Right cardiac atrium (tissue), 5 donors: Measurements from ENCODE around the gene PPFIA3. TPM values are rescaled to one million over a fixed set of nuclear protein-coding genes. Genes with fewer than 3 reads are reported as not detected.

Source experiments
- ATAC-seq, 2 donors: fragments of 200-7000 bp; cut with Tn5 transposase; one replicate each; pipeline versions ENCODE4 v1.8.0 to v1.9.1; 2020; ENCODE audit warnings: moderate library complexity in 2 of 2, mild to moderate bottlenecking in 1 of 2
- DNase-seq, 3 donors: peaks; one replicate each; pipeline ENCODE4 v3.0.0-alpha.2; 2020
- H3K27ac ChIP-seq: one replicate; pipeline ENCODE4 v1.5.1; 2013; ENCODE audit warnings: mild to moderate bottlenecking, low read length, control low read depth, moderate library complexity
- H3K27me3 ChIP-seq: one replicate; pipeline ENCODE4 v1.6.1; 2013; ENCODE audit not compliant: control insufficient read depth, insufficient read depth
- H3K4me1 ChIP-seq: one replicate; pipeline ENCODE4 v1.6.1; 2013; ENCODE audit warnings: low read length; ENCODE audit not compliant: control insufficient read depth, insufficient read depth
- H3K4me3 ChIP-seq: one replicate; pipeline ENCODE4 v1.5.1; 2013; ENCODE audit warnings: low read length, control low read depth
- H3K9me3 ChIP-seq: one replicate; pipeline ENCODE4 v1.6.1; 2013; ENCODE audit warnings: low read length; ENCODE audit not compliant: control insufficient read depth
- WGBS: extraction: QIAGEN DNeasy Blood & Tissue Kit; methylation state at CpG from one replicate; pipeline ENCODE4 v1.1.7; 2013; 5-methylcytosine and 5-hydroxymethylcytosine counted together
- intact Hi-C, 4 donors: fragments of 100-400 bp; cut with DNase I; formaldehyde crosslinking; loops; one replicate each; pipeline versions ENCODE4 v1.11.0 to v1.14.0; 2022 to 2023
- polyA plus RNA-seq: library from polyadenylated mRNA; stranded (reverse); fragments of 200-250 nt; gene quantifications from one replicate; pipeline ENCODE4 v1.2.3, GENCODE V29; 2013
- total RNA-seq, 4 donors: library from RNA; stranded (reverse); fragmentation: NEBNext Ultra II Directional; extraction: Animal tissue kit (Norgen Biotek cat#: 25700); gene quantifications; one replicate each; pipeline ENCODE4 v1.2.1, GENCODE V29; 2021
- donor health status: healthy with polysubstance abuse.
- donor health status: DM: no; HTN: yes; CAD: no.
- donor health status: DM: no; HTN: no; CAD: no.
- donor health status: DM: no; HTN: yes; CAD: no; lungs with severe emphysema.
- donor health status: DM: yes; HTN: yes; CAD: no.

The PPFIA3 gene
- total and polyA plus RNA-seq, 5 donors = 9.5 to 13.2 (median 11.3) TPM

DNA sequence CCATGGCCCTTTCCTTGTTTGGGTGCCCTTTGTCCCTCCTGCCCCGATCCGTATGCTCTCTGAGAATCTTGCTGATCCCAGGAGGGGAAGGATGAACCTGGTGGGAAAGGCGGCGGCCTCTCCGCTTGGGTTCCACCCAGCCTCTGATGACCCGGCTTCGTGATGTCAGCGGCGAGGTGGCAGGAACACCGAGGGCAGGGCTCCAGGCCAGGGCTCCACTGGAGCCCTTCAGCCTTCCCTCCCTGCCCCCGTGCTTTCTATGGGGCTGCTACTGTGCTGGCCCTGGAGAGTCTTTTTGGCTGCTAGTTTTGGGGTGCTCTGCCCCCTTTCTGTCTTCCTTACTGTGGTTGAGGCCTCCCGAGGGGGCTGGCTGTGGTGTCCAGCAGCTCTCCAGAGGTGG is 17.0 kb upstream of the PPFIA3 start:
- Histone ChIP-seq H3K27me3 (no peaks in the 10 kb centered on the region), H3K4me1 (no peaks in the 10 kb centered on the region), H3K27ac (no peak overlapping the region), H3K4me3 (no peak overlapping the region), H3K9me3 (no peaks in the 10 kb centered on the region)
- ATAC-seq (no peak), DNase-seq (peak in 1 of 3 donors; percentile 35)
- WGBS = 86% methylated on average over 12 of the region's 12 CpGs
- intact Hi-C loops = loop anchor here in 1 of 4 donors (10.0 kb wide), 1 partner anchor 92 kb away; no protein-coding TSS in a partner anchor

DNA sequence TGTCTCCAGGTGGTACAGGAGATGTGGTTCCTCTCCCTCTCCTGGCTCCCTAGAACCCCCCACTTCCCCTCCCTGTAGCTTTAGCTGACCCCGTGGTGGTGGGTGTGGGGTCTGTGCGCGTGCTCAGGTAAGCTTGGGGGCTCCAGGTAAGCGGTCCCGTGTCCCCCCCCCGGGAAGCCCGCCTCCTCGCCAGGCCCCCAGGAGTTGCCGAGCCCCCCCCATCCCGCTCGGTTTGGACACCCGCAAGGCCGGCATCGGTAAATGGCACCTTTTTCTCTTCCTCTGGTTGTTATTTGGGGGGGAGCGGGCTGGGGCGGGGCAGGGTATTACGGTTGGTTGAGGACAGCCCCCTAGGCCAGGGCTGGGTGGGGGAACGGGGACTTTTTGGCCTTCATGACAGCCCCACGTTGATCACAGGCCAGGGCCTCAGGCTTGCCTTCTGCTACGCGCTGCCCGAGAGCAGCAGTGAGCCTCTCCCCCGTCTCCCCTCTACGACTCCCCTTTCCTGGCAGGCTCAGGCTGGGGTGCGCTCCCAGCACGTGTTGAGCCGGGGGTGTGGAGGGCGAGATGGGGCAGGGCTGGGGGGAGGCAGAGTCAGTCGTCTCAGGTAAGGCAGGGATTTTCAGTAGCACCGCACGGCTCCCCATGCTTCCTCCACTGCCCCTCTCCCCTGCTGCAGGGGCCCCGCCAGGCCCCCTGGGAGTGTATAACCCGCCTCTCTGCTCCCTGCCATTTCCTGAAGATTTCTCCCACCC is 15.8 kb upstream of the PPFIA3 start:
- H3K27me3 ChIP-seq = no peaks in the 10 kb centered on the region
- H3K4me3 ChIP-seq = no peak overlapping the region
- WGBS = 81% methylated on average over 33 of the region's 33 CpGs
- H3K27ac ChIP-seq = no peak overlapping the region
- ATAC-seq (no peak), DNase-seq (peak in 2 of 3 donors; percentile 51 to 58)
- H3K9me3 ChIP-seq = no peaks in the 10 kb centered on the region
- intact Hi-C loops = loop anchor here in 1 of 4 donors (10.0 kb wide), 1 partner anchor 91 kb away; no protein-coding TSS in a partner anchor
- H3K4me1 ChIP-seq = no peaks in the 10 kb centered on the region

DNA sequence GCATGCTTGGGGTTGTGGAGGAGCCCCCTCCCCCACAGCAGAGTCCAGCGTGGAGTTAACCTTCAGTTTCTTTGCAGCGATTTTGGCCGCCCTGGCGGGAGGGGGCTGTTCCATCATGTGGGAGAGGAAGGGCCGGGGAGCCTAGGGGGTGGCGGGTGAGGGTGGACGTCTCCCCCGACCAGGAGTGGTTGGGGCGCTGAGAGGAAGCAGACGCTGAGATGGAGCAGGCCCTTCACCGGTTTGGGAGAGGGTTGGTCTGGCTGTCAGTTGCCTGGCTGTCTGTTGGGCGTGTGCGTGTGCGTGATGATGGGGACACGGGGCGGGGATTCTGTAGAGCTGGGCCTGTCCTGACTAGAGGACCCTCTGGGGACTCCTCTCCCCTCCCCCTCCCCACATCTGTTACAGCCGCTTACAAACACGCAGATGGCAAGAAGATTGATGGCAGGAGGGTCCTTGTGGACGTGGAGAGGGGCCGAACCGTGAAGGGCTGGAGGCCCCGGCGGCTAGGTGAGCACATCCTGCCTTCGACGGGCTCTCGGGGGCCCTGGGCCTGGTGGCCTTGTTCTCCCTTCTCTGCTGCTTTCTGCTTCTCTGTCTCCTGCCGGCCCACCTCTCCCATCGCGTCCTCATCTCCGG is 15.0 kb upstream of the PPFIA3 start:
- intact Hi-C loops = loop anchor here in 1 of 4 donors (10.0 kb wide), 1 partner anchor 90 kb away; no protein-coding TSS in a partner anchor
- Histone ChIP-seq H3K4me3 (no peak overlapping the region), H3K27me3 (no peaks in the 10 kb centered on the region), H3K4me1 (no peaks in the 10 kb centered on the region), H3K9me3 (no peaks in the 10 kb centered on the region), H3K27ac (no peak overlapping the region)
- 76% methylated on average over 30 of the region's 30 CpGs for WGBS
- no peak for ATAC-seq
- peak in 2 of 3 donors; percentile 46 to 60 for DNase-seq

DNA sequence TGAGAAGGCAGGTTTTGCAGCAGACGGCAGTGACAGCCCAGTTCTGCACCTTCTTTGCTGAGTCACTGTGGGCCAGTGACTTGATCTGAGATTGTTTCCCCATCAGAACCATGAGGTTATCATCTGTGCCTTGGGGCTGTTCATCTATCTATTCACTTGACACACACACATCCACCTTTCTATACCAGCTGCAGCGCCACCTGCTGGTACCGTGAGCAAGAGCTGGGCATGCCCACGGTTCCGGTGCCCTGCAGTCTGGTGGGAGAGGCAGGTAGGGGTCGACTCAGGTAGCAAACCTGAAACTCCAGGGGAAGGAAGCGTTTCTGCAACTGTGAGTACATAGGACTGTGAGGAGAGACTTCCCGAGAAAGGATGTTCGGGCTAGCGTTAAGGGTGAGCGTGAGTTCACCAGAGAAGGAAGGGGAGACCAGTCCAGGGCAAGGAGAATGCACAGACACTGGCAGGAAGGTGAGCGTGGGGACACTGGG is 12.7 kb upstream of the PPFIA3 start:
- no peak overlapping the region for H3K4me3 ChIP-seq
- no peaks in the 10 kb centered on the region for H3K27me3 ChIP-seq
- H3K9me3 ChIP-seq = no peaks in the 10 kb centered on the region
- WGBS = 61% methylated on average over 12 of the region's 12 CpGs
- no peak overlapping the region for H3K27ac ChIP-seq
- intact Hi-C loops = loop anchor here in 1 of 4 donors (10.0 kb wide), 1 partner anchor 88 kb away; no protein-coding TSS in a partner anchor
- ATAC-seq = peak; percentile 25 to 31
- H3K4me1 ChIP-seq = no peaks in the 10 kb centered on the region
- DNase-seq = peak in 2 of 3 donors; percentile 76 to 83

DNA sequence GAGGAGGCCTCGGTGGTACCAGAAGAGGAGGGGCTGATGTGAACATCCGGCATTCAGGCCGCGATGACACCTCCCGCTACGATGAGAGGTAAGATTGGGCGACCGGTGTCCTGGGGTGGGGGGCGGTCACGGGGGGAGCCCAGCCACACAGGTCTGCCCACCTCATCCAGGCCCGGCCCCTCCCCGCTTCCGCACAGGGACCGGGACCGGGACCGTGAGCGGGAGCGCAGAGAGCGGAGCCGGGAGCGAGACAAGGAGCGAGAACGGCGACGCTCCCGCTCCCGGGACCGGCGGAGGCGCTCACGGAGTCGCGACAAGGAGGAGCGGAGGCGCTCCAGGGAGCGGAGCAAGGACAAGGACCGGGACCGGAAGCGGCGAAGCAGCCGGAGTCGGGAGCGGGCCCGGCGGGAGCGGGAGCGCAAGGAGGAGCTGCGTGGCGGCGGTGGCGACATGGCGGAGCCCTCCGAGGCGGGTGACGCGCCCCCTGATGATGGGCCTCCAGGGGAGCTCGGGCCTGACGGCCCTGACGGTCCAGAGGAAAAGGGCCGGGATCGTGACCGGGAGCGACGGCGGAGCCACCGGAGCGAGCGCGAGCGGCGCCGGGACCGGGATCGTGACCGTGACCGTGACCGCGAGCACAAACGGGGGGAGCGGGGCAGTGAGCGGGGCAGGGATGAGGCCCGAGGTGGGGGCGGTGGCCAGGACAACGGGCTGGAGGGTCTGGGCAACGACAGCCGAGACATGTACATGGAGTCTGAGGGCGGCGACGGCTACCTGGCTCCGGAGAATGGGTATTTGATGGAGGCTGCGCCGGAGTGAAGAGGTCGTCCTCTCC is 11.5 kb upstream of the PPFIA3 start:
- peak in 1 of 2 donors; percentile 3 for ATAC-seq
- intact Hi-C loops = loop anchor here in 1 of 4 donors (10.0 kb wide), 1 partner anchor 87 kb away; no protein-coding TSS in a partner anchor
- Histone ChIP-seq H3K27ac (no peak overlapping the region), H3K27me3 (no peaks in the 10 kb centered on the region), H3K4me3 (no peak overlapping the region), H3K9me3 (no peaks in the 10 kb centered on the region), H3K4me1 (no peaks in the 10 kb centered on the region)
- WGBS = 92% methylated on average over 93 of the region's 93 CpGs
- DNase-seq = peak in 2 of 3 donors; percentile 55 to 66

DNA sequence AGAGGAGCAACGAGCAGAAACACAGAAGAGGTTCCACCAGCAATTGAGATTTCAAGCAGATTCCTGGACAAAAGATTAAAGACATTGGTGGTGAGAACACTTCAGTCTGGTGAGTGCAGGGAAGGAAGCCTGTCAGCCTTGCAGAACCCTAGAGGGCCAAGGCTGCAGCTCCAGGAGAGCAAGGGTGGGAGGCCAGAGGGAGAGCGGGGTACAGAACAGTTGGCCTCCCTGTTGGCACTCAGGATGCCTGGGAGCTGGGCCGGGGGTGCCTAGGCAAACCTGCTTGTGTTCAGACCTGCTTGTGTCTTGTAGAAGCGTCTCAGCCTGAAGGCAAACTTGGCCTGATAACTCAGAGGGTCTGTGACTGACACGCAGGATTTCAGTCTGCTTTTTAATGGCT is 10.3 kb upstream of the PPFIA3 start:
- DNase-seq = no peak
- 72% methylated on average over 5 of the region's 5 CpGs for WGBS
- H3K4me1 ChIP-seq = peaks cover 3% of the 10 kb centered on the region
- ATAC-seq = no peak
- intact Hi-C loops = loop anchor here in 1 of 4 donors (10.0 kb wide), 1 partner anchor 86 kb away; no protein-coding TSS in a partner anchor
- no peak overlapping the region for H3K4me3 ChIP-seq
- no peaks in the 10 kb centered on the region for H3K27me3 ChIP-seq
- H3K9me3 ChIP-seq = no peaks in the 10 kb centered on the region
- no peak overlapping the region for H3K27ac ChIP-seq

DNA sequence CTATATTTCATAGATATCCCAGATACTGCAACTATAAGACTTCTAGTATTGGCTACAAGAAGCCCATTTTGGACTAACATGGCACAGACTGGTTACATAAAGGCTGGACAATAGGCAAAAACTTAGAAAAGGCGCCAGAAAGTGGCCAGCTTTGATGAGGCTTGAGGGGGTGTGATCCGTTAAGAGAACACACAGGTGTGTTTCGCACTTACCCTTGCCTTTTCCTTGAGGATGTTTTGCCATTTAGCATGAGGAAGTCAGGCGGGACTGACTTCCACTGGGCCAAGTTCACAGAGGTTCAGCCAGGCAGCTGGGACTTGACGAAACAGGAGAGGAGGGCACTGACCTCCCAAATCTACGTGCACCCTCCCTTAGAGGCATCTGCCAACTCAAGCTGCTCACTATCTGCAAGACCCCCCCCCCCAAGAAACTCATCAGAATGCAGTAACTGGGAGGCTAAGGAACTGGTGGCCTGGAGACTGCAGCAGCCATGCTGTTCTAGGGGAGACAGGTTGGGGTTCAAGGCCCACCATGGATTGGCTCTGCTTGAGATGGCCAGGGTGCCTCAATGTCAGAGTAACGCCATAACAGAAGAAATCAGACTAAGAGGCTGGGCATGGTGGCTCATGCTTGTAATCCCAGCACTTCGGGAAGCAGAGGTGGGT is 9.6 kb upstream of the PPFIA3 start:
- Histone ChIP-seq H3K4me3 (no peak overlapping the region), H3K27me3 (no peaks in the 10 kb centered on the region), H3K4me1 (peaks cover 3% of the 10 kb centered on the region), H3K27ac (no peak overlapping the region), H3K9me3 (no peaks in the 10 kb centered on the region)
- ATAC-seq = no peak
- WGBS = 71% methylated on average over 8 of the region's 8 CpGs
- no peak for DNase-seq
- intact Hi-C loops = loop anchor here in 1 of 4 donors (10.0 kb wide), 1 partner anchor 85 kb away; no protein-coding TSS in a partner anchor

DNA sequence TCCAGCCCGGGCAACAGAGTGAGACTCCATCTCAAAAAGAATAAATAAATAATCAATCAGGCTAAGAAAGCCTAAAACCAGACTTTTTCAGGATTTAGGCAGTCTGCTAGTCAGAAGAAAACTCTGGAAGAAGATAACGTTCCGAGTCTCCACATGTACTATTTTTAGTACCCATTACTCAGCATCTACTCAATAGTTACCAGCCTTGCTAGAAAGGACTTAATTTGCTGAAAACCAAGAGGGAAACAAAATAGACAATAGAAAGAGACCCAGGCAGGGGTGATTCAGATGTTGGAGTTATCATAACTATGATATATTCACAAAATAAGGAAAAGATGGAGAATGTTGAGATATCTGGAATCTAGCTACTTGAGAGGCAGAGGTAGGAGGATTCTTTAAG is 8.8 kb upstream of the PPFIA3 start:
- DNase-seq (no peak), ATAC-seq (no peak)
- intact Hi-C loops = no loop called here
- H3K4me1 ChIP-seq = peaks cover 3% of the 10 kb centered on the region
- 26% methylated on average over 3 of the region's 3 CpGs for WGBS
- no peaks in the 10 kb centered on the region for H3K9me3 ChIP-seq
- H3K4me3 ChIP-seq = no peak overlapping the region
- H3K27me3 ChIP-seq = no peaks in the 10 kb centered on the region
- no peak overlapping the region for H3K27ac ChIP-seq

DNA sequence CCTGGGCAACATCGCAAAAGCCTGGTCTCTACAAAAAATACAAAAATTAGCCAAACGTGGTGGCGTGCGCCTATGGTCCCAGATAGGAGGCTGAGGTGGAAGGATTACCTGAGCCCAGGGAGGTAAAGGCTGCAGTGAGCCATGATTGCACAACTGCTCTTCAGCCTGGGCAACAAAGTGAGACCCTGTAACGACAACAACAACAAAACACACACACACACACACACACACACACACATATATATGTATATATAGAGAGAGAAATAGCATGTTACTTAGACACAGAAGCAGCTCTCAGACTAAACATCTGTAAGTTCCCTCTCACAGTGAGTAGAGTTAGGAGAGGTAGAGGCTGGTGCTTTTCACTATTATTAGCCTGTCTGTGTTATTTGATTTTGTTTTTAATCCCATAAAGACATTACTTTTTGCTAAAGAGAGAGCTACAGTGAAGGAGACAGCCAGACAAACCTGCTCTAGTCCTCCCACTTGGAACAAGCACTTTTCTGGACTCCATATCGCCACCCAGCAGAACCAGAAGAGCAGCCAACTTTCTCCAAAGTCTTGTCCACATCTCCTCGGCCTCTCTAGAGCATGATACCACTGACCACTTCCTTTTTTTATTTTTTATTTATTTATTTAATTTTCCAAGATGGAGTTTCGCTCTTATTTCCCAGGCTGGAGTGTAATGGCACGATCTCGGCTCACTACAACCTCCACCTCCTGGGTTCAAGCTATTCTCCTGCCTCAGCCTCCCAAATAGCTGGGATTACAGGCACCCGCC is 7.9 kb upstream of the PPFIA3 start:
- DNase-seq (no peak), ATAC-seq (no peak)
- H3K4me1 ChIP-seq = peaks cover 3% of the 10 kb centered on the region
- H3K9me3 ChIP-seq = no peaks in the 10 kb centered on the region
- H3K4me3 ChIP-seq = no peak overlapping the region
- H3K27ac ChIP-seq = no peak overlapping the region
- WGBS = 82% methylated on average over 11 of the region's 11 CpGs
- intact Hi-C loops = no loop called here
- no peaks in the 10 kb centered on the region for H3K27me3 ChIP-seq
